Measurements from ENCODE around the gene NEK11.
"Not testable (repeated sequence)": the region's sequence is repeated elsewhere in the genome, so short reads cannot be mapped to it uniquely, and the experiment has no call there.

GRCh38 chr3:131042271-131042985 is 15.8 kb downstream of the NEK11 start:
- TF ChIP-seq CTCF, POLR2A (IDR thresholded peaks at IDR 0.05): not testable (repeated sequence)

All from thyroid gland (tissue), 4 donors.